Globus pallidus (tissue), 1 donor: ENCODE results near the gene GP1BA.
"Not testable (repeated sequence)": the region's sequence is repeated elsewhere in the genome, so short reads cannot be mapped to it uniquely, and the experiment has no call there.

Source experiments
- DNase-seq: peaks from one replicate; pipeline ENCODE4 v3.0.0-alpha.2; 2015; ENCODE audit warnings: low spot score

GP1BA gene

GRCh38 chr17:4901648-4902344 lies 30.3 kb upstream of the GP1BA start:
- DNase-seq = peak; percentile 35

- DNase-seq = no peak
These were observed 29.5 kb upstream of the GP1BA start for GRCh38 chr17:4902540-4902939.

GRCh38 chr17:4903051-4903818 lies 28.8 kb upstream of the GP1BA start, which contains the start of gene CHRNE:
Gene CHRNE (minus strand): TSS chr17:4903098. CDS start chr17:4903063, 35 bp downstream.
- DNase-seq = peak; percentile 64

- not testable (repeated sequence) for DNase-seq
These were observed 25.4 kb upstream of the GP1BA start for GRCh38 chr17:4906642-4907041.

GRCh38 chr17:4908301-4908700 lies 23.8 kb upstream of the GP1BA start:
- DNase-seq = no peak

GRCh38 chr17:4908711-4909496 lies 23.2 kb upstream of the GP1BA start:
- peak; percentile 92 for DNase-seq

GRCh38 chr17:4913994-4914393 lies 18.1 kb upstream of the GP1BA start:
- DNase-seq = no peak

- DNase-seq = not testable (repeated sequence)
These were observed 17.5 kb upstream of the GP1BA start for GRCh38 chr17:4914551-4914950.

- no peak for DNase-seq
These were observed 12.5 kb upstream of the GP1BA start for GRCh38 chr17:4919511-4920047.

- DNase-seq = no peak
These were observed 11.6 kb upstream of the GP1BA start for GRCh38 chr17:4920351-4921048.

GRCh38 chr17:4921320-4921719 lies 10.8 kb upstream of the GP1BA start:
- DNase-seq = no peak

- DNase-seq = not testable (repeated sequence)
These were observed 5.3 kb upstream of the GP1BA start for GRCh38 chr17:4926577-4927335.

- no peak for DNase-seq
These were observed 3.2 kb upstream of the GP1BA start for GRCh38 chr17:4928881-4929280.

- no peak for DNase-seq
These were observed 679 bp downstream of the GP1BA start for GRCh38 chr17:4932756-4933155.

- no peak for DNase-seq
These were observed 1.6 kb downstream of the GP1BA start for GRCh38 chr17:4933646-4934045.

GRCh38 chr17:4934173-4934979 lies 2.3 kb downstream of the GP1BA start:
- DNase-seq = no peak

- no peak for DNase-seq
These were observed 3.6 kb downstream of the GP1BA start for GRCh38 chr17:4935650-4936049.

GRCh38 chr17:4936436-4936835 lies 4.4 kb downstream of the GP1BA start:
- no peak for DNase-seq

GRCh38 chr17:4937553-4937952 lies 5.5 kb downstream of the GP1BA start:
- DNase-seq = no peak

GRCh38 chr17:4938069-4938491 lies 6.0 kb downstream of the GP1BA start:
- no peak for DNase-seq
